Measurements from ENCODE around the gene ZNF565. TPM values are rescaled to one million over a fixed set of nuclear protein-coding genes. Genes with fewer than 3 reads are reported as not detected.

The ZNF565 gene
- polyA plus RNA-seq, 1 of the 3 experiments (the other 2 are of a cell fraction): 1.5 TPM

DNA sequence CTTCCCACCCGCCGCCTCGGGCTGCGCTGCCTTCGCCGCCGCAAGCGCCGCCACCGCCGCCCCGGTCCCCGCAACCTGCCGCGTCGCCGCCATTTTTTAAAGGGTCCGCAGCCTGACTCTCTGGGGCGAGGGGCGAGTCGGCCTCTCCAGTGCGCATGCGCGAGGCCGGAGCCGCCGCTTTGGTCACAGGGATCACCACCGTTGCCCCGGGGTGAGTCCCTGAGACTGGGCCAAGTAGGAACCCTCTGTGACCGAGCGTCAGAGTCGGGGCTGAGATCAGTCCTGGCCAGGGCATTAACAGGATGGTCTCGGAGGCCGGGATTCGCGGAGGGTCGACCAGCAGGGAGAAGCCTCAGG lies 43.0 kb upstream of the ZNF565 start:
- no peaks in the 10 kb centered on the region for H3K36me3 ChIP-seq (replicated peaks in 1 of 2; ENCODE audit: control insufficient read depth in 1 of 2, insufficient read depth in 2 of 2, low read length in 1 of 2)
- WGBS (ENCODE audit: low lambda C conversion rate): 48% methylated on average over 28 of the region's 37 CpGs
- peak overlapping the region; percentile 56; the same call in 1 of the 2 replicates for H2AFZ ChIP-seq (ENCODE audit: low read depth)
- H3K4me2 ChIP-seq: peak overlapping the region; percentile 71
- CTCF ChIA-PET: no interaction called here
- H3K27me3 ChIP-seq (ENCODE audit: insufficient read depth): no peaks in the 10 kb centered on the region
- H4K20me1 ChIP-seq (ENCODE audit: insufficient read depth): no peaks in the 10 kb centered on the region
- no peaks in the 10 kb centered on the region for H3K9me2 ChIP-seq
- H3K4me1 ChIP-seq (ENCODE audit: control insufficient read depth in 1 of 2, insufficient read depth in 2 of 2, low read depth in 1 of 2, low read length in 1 of 2): peaks cover 0 to 3% of the 10 kb centered on the region in 2 experiments; a peak in 1 of 4 replicates
- no peaks in the 10 kb centered on the region for H3F3A ChIP-seq (replicated peaks; ENCODE audit: insufficient read depth)
- no peaks in the 10 kb centered on the region for H3K79me2 ChIP-seq (ENCODE audit: insufficient read depth)
- POLR2A ChIA-PET: interaction anchor here (0.7 kb wide), 1 partner anchor 11 kb away, joined by 4 read pairs; no protein-coding TSS in a partner anchor
- no peaks in the 10 kb centered on the region for H3K9me3 ChIP-seq
- 0 out of 2 replicates have a peak overlapping the region, but pooled peaks have one; percentile 28 for H3K9ac ChIP-seq
- peak; percentile 80 for TF ChIP-seq YY1 (IDR thresholded peaks at IDR 0.05; ENCODE audit: low read depth)
- no peak for TF ChIP-seq RFX5 (IDR thresholded peaks at IDR 0.05; ENCODE audit: low read length)
- TF ChIP-seq RXRA (IDR thresholded peaks at IDR 0.05; ENCODE audit: borderline replicate concordance, low read depth): no peak
- TF ChIP-seq NRF1 (IDR thresholded peaks at IDR 0.05; ENCODE audit: low read depth, low read length): peak; percentile 70
- TF ChIP-seq SIN3A (IDR thresholded peaks at IDR 0.05; ENCODE audit: borderline replicate concordance, low read depth, low read length): no peak
- no peak for TF ChIP-seq IRF3 (IDR thresholded peaks at IDR 0.05; ENCODE audit: low read depth, low read length)
- no peak for TF ChIP-seq GABPA (IDR thresholded peaks at IDR 0.05; ENCODE audit: low read depth)
- no peak for TF ChIP-seq FOXM1 (IDR thresholded peaks at IDR 0.05; ENCODE audit: low read depth)
- TF ChIP-seq FOXJ3 (CRISPR knock-in tag; IDR thresholded peaks at IDR 0.05): no peak
- TF ChIP-seq, protein P1, sequence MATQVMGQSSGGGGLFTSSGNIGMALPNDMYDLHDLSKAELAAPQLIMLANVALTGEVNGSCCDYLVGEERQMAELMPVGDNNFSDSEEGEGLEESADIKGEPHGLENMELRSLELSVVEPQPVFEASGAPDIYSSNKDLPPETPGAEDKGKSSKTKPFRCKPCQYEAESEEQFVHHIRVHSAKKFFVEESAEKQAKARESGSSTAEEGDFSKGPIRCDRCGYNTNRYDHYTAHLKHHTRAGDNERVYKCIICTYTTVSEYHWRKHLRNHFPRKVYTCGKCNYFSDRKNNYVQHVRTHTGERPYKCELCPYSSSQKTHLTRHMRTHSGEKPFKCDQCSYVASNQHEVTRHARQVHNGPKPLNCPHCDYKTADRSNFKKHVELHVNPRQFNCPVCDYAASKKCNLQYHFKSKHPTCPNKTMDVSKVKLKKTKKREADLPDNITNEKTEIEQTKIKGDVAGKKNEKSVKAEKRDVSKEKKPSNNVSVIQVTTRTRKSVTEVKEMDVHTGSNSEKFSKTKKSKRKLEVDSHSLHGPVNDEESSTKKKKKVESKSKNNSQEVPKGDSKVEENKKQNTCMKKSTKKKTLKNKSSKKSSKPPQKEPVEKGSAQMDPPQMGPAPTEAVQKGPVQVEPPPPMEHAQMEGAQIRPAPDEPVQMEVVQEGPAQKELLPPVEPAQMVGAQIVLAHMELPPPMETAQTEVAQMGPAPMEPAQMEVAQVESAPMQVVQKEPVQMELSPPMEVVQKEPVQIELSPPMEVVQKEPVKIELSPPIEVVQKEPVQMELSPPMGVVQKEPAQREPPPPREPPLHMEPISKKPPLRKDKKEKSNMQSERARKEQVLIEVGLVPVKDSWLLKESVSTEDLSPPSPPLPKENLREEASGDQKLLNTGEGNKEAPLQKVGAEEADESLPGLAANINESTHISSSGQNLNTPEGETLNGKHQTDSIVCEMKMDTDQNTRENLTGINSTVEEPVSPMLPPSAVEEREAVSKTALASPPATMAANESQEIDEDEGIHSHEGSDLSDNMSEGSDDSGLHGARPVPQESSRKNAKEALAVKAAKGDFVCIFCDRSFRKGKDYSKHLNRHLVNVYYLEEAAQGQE (IDR thresholded peaks at IDR 0.05; ENCODE audit: low read depth, low read length): no peak
- TF ChIP-seq RAD21 (IDR thresholded peaks at IDR 0.05; ENCODE audit: low read length): no peak
- TF ChIP-seq RCOR1 (IDR thresholded peaks at IDR 0.05; ENCODE audit: low read length): no peak
- TF ChIP-seq, protein P2, sequence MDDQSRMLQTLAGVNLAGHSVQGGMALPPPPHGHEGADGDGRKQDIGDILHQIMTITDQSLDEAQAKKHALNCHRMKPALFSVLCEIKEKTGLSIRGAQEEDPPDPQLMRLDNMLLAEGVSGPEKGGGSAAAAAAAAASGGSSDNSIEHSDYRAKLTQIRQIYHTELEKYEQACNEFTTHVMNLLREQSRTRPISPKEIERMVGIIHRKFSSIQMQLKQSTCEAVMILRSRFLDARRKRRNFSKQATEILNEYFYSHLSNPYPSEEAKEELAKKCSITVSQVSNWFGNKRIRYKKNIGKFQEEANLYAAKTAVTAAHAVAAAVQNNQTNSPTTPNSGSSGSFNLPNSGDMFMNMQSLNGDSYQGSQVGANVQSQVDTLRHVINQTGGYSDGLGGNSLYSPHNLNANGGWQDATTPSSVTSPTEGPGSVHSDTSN (IDR thresholded peaks at IDR 0.05): no peak
- peak overlapping the region; percentile 54 to 57 for H3K4me3 ChIP-seq (ENCODE audit: low read depth in 2 of 2, low read length in 1 of 2)
- peak; percentile 85 for DNase-seq
- no peak overlapping the region for H3K27ac ChIP-seq (ENCODE audit: low read depth in 2 of 2, low read length in 1 of 2)
